Glutamatergic neuron (in vitro differentiated cells): Measurements from ENCODE around the gene LARP4. TPM values are rescaled to one million over a fixed set of nuclear protein-coding genes. Genes with fewer than 3 reads are reported as not detected.
"Not testable (repeated sequence)": the region's sequence is repeated elsewhere in the genome, so short reads cannot be mapped to it uniquely, and the experiment has no call there.

Source experiments
- DNase-seq: peaks from one replicate; pipeline ENCODE4 v3.0.0; 2022
- H3K27ac Mint-ChIP-seq: one replicate; pipeline ENCODE4 v1.8.0; 2020; ENCODE audit warnings: mild to moderate bottlenecking, mixed read lengths, inconsistent platforms; ENCODE audit not compliant: unreplicated experiment
- H3K27me3 Mint-ChIP-seq: one replicate; pipeline ENCODE4 v1.8.0; 2020; ENCODE audit warnings: mild to moderate bottlenecking, moderate library complexity, mixed read lengths, inconsistent platforms; ENCODE audit not compliant: unreplicated experiment
- H3K36me3 Mint-ChIP-seq: one replicate; pipeline ENCODE4 v1.8.0; 2020; ENCODE audit warnings: mild to moderate bottlenecking, mixed read lengths, inconsistent platforms; ENCODE audit not compliant: unreplicated experiment
- H3K4me1 Mint-ChIP-seq: one replicate; pipeline ENCODE4 v1.8.0; 2020; ENCODE audit warnings: mild to moderate bottlenecking, low read depth, mixed read lengths, inconsistent platforms; ENCODE audit not compliant: unreplicated experiment
- H3K4me3 Mint-ChIP-seq: one replicate; pipeline ENCODE4 v1.8.0; 2020; ENCODE audit warnings: mild to moderate bottlenecking, mixed read lengths, inconsistent platforms; ENCODE audit not compliant: unreplicated experiment
- H3K9me3 Mint-ChIP-seq: one replicate; pipeline ENCODE4 v1.8.0; 2020; ENCODE audit warnings: mild to moderate bottlenecking, moderate library complexity, mixed read lengths, inconsistent platforms; ENCODE audit not compliant: unreplicated experiment
- CTCF ChIP-seq: fragments of 200-600 bp; sonication (generic); IDR thresholded peaks from one replicate; pipeline ENCODE4 v1.5.0; 2021; ENCODE audit not compliant: partially characterized antibody, unreplicated experiment
- total RNA-seq: library from RNA; stranded (reverse); fragmentation: NEBNext Ultra II Directional; extraction: Animal tissue kit (Norgen Biotek cat#: 25700); gene quantifications from one replicate; pipeline ENCODE4 v1.2.1, GENCODE V29; 2021; ENCODE audit not compliant: unreplicated experiment

LARP4 gene
- total RNA-seq, 1 donor from 2014 or later: 33.8 TPM

GRCh38 chr12:50519353-50519752 is 118.7 kb downstream of the LARP4 start:
- no peak overlapping the region for H3K27ac Mint-ChIP-seq
- H3K4me3 Mint-ChIP-seq: no peak overlapping the region
- DNase-seq: no peak
- H3K36me3 Mint-ChIP-seq: no peaks in the 10 kb centered on the region
- H3K27me3 Mint-ChIP-seq: no peaks in the 10 kb centered on the region
- H3K9me3 Mint-ChIP-seq: peaks cover 4% of the 10 kb centered on the region
- H3K4me1 Mint-ChIP-seq: no peaks in the 10 kb centered on the region
- no peak for TF ChIP-seq CTCF

- Mint-ChIP-seq H3K4me3 (no peak overlapping the region), H3K27me3 (no peaks in the 10 kb centered on the region), H3K9me3 (peaks cover 2% of the 10 kb centered on the region), H3K4me1 (no peaks in the 10 kb centered on the region), H3K36me3 (no peaks in the 10 kb centered on the region), H3K27ac (no peak overlapping the region)
- no peak for TF ChIP-seq CTCF
- DNase-seq: no peak
These were observed 119.9 kb downstream of the LARP4 start for GRCh38 chr12:50520416-50521207.

- not testable (repeated sequence) for H3K4me1 Mint-ChIP-seq, H3K9me3 Mint-ChIP-seq, H3K27me3 Mint-ChIP-seq, H3K27ac Mint-ChIP-seq, H3K36me3 Mint-ChIP-seq, DNase-seq, H3K4me3 Mint-ChIP-seq
These were observed 121.1 kb downstream of the LARP4 start for GRCh38 chr12:50521781-50522180.

GRCh38 chr12:50523772-50524171 is 123.1 kb downstream of the LARP4 start:
- no peak overlapping the region for H3K4me3 Mint-ChIP-seq
- no peak for DNase-seq
- no peaks in the 10 kb centered on the region for H3K27me3 Mint-ChIP-seq
- no peak overlapping the region for H3K27ac Mint-ChIP-seq
- no peaks in the 10 kb centered on the region for H3K36me3 Mint-ChIP-seq
- no peaks in the 10 kb centered on the region for H3K4me1 Mint-ChIP-seq
- H3K9me3 Mint-ChIP-seq: peaks cover 2% of the 10 kb centered on the region
- TF ChIP-seq CTCF: no peak

- Mint-ChIP-seq H3K9me3 (peaks cover 2% of the 10 kb centered on the region), H3K4me3 (no peak overlapping the region), H3K4me1 (no peaks in the 10 kb centered on the region), H3K36me3 (no peaks in the 10 kb centered on the region), H3K27me3 (peaks cover 2% of the 10 kb centered on the region), H3K27ac (no peak overlapping the region)
- TF ChIP-seq CTCF: no peak
- no peak for DNase-seq
These were observed 123.9 kb downstream of the LARP4 start for GRCh38 chr12:50524621-50525020.
